Measurements from ENCODE around the gene DCC.
A peak's percentile ranks its signal among the peaks of the same experiment; 100 is the strongest.

The DCC gene

GRCh38 chr18:53567929-53568574, 1228.1 kb downstream of the DCC start:
- no peak overlapping the region for H3K4me3 ChIP-seq (ENCODE audit: low read length)
- peak; percentile 31 for DNase-seq (ENCODE audit: low read depth)
- peak; percentile 67 for TF ChIP-seq CTCF (conservative IDR thresholded peaks at IDR 0.05; ENCODE audit: low read length)

Data from AG10803 (cell line).